Lower leg skin (tissue), 4 donors: ENCODE data around the gene SCG5. TPM values are rescaled to one million over a fixed set of nuclear protein-coding genes. Genes with fewer than 3 reads are reported as not detected.

ENCODE experiments used
- DNase-seq, 2 donors: peaks; one replicate each; pipeline ENCODE4 v3.0.0-alpha.2; 2019; ENCODE audit warnings: low spot score in 2 of 2
- H3K4me3 ChIP-seq: fragments of 200-600 bp; sonication (generic); 2 replicates; pipeline ENCODE4 v1.5.1; 2017; ENCODE audit warnings: mild to moderate bottlenecking, low read depth; ENCODE audit not compliant: poor library complexity, severe bottlenecking
- CTCF ChIP-seq, 3 donors: fragments of 450-650 bp; IDR thresholded peaks; one replicate each; pipeline ENCODE4 v1.5.1; 2016; ENCODE audit warnings: antibody characterized with exemption in 3 of 3, mild to moderate bottlenecking in 3 of 3, moderate library complexity in 2 of 3
- POLR2A ChIP-seq, 2 donors: fragments of 450-650 bp; IDR thresholded peaks; one replicate each; pipeline ENCODE4 v1.6.1; 2016 to 2017; ENCODE audit warnings: antibody characterized with exemption in 2 of 2, mild to moderate bottlenecking in 1 of 2, moderate library complexity in 1 of 2
- WGBS, 2 donors: methylation state at CpG; one replicate each; pipeline ENCODE4 v1.1.5; 2018; 5-methylcytosine and 5-hydroxymethylcytosine counted together
- intact Hi-C: fragments of 100-400 bp; cut with DNase I; formaldehyde crosslinking; loops from one replicate; pipeline ENCODE4 v1.15.0; 2023; ENCODE audit warnings: low total_unique reads
- total RNA-seq, 4 donors: library from RNA; depleted of rRNA; stranded (reverse); fragments of >200 nt; gene quantifications; one replicate each; pipeline ENCODE4 v1.1.0, GENCODE V29; 2016

SCG5 gene
- total RNA-seq, 4 donors from 2014 or later = 0.61 to 1.9 (median 1.1) TPM

- 95 to 97% methylated on average over 8 of the region's 8 CpGs for WGBS, 2 donors
- no peak overlapping the region for H3K4me3 ChIP-seq
- no peak for TF ChIP-seq CTCF (IDR thresholded peaks at IDR 0.05)
- no peak for TF ChIP-seq POLR2A (IDR thresholded peaks at IDR 0.05)
- intact Hi-C loops = no loop called here
- DNase-seq = no peak
Observed at GRCh38 chr15:32636908-32637567, 4.5 kb upstream of the SCG5 start.

- intact Hi-C loops = no loop called here
- no peak for DNase-seq
- no peak for TF ChIP-seq POLR2A (IDR thresholded peaks at IDR 0.05)
- TF ChIP-seq CTCF (IDR thresholded peaks at IDR 0.05) = no peak
- 94 to 98% methylated on average over 1 of the region's 1 CpG for WGBS, 2 donors
- H3K4me3 ChIP-seq = no peak overlapping the region
Observed at GRCh38 chr15:32637704-32638103, 3.8 kb upstream of the SCG5 start.

DNA sequence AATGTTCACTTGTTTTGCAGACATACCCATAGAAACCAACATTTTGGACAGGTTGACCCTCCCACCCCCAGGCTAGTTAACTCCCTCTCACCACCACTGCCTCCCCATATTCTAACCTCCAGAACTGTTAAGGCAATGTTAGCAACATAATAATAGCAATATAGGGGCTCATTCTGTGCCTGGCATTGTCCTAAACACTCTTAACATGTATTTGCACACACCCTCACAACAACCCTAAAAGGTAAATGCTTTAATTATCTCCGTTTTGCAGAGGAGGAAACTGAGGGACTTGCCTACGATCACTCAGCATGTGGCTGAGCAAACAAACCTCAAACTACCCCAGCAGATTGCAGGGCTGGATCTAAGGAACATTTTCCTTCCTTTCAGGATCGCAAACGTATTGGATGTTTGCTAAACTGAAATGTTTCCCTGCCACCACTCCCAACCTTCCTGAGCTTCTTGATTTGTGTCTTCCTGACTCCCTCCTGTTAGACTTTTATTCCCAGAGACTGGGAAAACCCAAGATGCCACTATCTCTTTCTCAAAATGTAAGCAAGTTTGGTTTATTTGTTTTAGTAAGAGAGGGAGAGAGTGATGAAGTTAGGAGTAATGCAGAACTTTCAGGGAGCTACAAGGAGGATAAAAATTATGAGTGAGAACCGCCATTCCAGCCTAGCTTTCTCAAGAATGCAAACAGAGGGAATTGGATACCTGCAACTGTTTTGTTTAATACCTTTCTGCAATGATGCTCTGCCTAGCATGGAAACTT lies 1.3 kb downstream of the SCG5 start:
- H3K4me3 ChIP-seq = no peak overlapping the region
- WGBS, 2 donors = 88 to 89% methylated on average over 5 of the region's 5 CpGs
- no peak for DNase-seq
- intact Hi-C loops = no loop called here
- no peak for TF ChIP-seq CTCF (IDR thresholded peaks at IDR 0.05)
- no peak for TF ChIP-seq POLR2A (IDR thresholded peaks at IDR 0.05)

GRCh38 chr15:32643907-32644445 lies 2.5 kb downstream of the SCG5 start:
- no peak for DNase-seq
- TF ChIP-seq POLR2A (IDR thresholded peaks at IDR 0.05) = no peak
- TF ChIP-seq CTCF (IDR thresholded peaks at IDR 0.05) = no peak
- WGBS, 2 donors = 55 to 80% methylated on average over 1 of the region's 1 CpG
- H3K4me3 ChIP-seq = no peak overlapping the region
- intact Hi-C loops = no loop called here

- DNase-seq = no peak
- H3K4me3 ChIP-seq = no peak overlapping the region
- WGBS, 2 donors = 65 to 68% methylated on average over 5 of the region's 5 CpGs
- no peak for TF ChIP-seq CTCF (IDR thresholded peaks at IDR 0.05)
- TF ChIP-seq POLR2A (IDR thresholded peaks at IDR 0.05) = no peak
- intact Hi-C loops = no loop called here
Observed at GRCh38 chr15:32646291-32646690, 4.8 kb downstream of the SCG5 start.
